ENCODE data around the gene DSCAM. TPM values are rescaled to one million over a fixed set of nuclear protein-coding genes. Genes with fewer than 3 reads are reported as not detected.

DSCAM gene
- total RNA-seq, 2 donors from 2014 or later: 18.5 to 25.5 TPM

DNA sequence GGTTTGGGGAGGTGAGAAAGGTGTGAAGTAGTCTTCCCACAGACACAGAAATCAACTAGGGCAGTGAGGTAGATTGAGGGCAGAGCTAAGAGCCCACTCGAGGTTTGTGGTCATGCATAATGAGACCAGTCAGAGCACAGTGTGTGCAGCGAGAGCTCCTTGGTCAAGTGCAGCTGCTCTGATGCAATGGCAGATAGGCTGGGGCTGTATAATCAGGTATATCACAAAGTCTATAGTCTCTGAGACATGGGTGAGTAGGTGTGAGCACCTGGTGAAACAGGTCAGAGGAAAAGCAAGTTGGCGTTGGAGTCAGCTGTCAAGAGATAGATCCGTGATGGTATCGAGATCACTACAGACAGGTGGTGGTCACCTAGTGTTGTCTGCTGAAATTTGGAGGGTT lies 17.6 kb downstream of the DSCAM start:
- Histone ChIP-seq H3K9me3 (ENCODE audit: control insufficient read depth, low read length) (no peaks in the 10 kb centered on the region), H3K27me3 (ENCODE audit: control insufficient read depth, insufficient read depth, low read length, poor library complexity, severe bottlenecking) (no peaks in the 10 kb centered on the region), H3K27ac (ENCODE audit: low read depth, low read length) (no peak overlapping the region), H3K9ac (ENCODE audit: extremely low read depth, low read length, poor library complexity, severe bottlenecking) (no peak overlapping the region), H3K36me3 (ENCODE audit: control insufficient read depth, insufficient read depth, low read length) (no peaks in the 10 kb centered on the region), H3K4me3 (ENCODE audit: low read length) (no peak overlapping the region), H3K4me1 (ENCODE audit: control insufficient read depth, insufficient read depth, low read length) (no peaks in the 10 kb centered on the region)
- TF ChIP-seq, protein P1, sequence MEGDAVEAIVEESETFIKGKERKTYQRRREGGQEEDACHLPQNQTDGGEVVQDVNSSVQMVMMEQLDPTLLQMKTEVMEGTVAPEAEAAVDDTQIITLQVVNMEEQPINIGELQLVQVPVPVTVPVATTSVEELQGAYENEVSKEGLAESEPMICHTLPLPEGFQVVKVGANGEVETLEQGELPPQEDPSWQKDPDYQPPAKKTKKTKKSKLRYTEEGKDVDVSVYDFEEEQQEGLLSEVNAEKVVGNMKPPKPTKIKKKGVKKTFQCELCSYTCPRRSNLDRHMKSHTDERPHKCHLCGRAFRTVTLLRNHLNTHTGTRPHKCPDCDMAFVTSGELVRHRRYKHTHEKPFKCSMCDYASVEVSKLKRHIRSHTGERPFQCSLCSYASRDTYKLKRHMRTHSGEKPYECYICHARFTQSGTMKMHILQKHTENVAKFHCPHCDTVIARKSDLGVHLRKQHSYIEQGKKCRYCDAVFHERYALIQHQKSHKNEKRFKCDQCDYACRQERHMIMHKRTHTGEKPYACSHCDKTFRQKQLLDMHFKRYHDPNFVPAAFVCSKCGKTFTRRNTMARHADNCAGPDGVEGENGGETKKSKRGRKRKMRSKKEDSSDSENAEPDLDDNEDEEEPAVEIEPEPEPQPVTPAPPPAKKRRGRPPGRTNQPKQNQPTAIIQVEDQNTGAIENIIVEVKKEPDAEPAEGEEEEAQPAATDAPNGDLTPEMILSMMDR (conservative IDR thresholded peaks at IDR 0.05): no peak
- H3K27ac Mint-ChIP-seq: no peak overlapping the region
- H3K36me3 Mint-ChIP-seq (ENCODE audit: low read depth): no peaks in the 10 kb centered on the region
- peaks cover 7% of the 10 kb centered on the region for H3K4me1 Mint-ChIP-seq
- DNase-seq: no peak
- H3K27me3 Mint-ChIP-seq (ENCODE audit: insufficient read depth): peaks cover 2% of the 10 kb centered on the region
- no peaks in the 10 kb centered on the region for H3K9me3 Mint-ChIP-seq
- WGBS, 2 experiments (ENCODE audit: insufficient coverage in 1 of 2, insufficient read length in 1 of 2): 96% methylated on average over 4 to 5 of the region's 5 CpGs
- H3K4me3 Mint-ChIP-seq: no peak overlapping the region

DNA sequence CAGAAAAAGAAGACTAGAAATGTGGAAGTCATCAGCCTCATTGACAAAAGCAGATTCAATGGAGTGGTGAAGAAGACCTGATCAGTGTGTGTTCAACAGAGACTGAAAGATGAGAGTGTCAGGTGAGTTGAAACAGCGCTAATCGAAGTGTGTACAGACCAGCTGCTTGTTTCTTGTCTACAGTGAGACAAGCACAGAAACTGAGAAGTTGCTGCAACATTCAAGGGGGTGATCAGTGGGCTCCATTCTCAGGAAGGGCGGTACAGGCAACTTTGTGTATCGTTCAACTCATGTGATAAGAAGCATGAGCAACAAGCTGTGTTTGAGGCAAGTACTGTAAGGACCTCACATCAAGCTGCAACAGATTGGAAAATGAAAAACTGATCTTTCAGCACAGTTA lies 19.4 kb downstream of the DSCAM start:
- H3K9me3 Mint-ChIP-seq: no peaks in the 10 kb centered on the region
- DNase-seq: no peak
- TF ChIP-seq, protein P1 (conservative IDR thresholded peaks at IDR 0.05): no peak
- Histone ChIP-seq H3K9ac (ENCODE audit: extremely low read depth, low read length, poor library complexity, severe bottlenecking) (no peak overlapping the region), H3K9me3 (ENCODE audit: control insufficient read depth, low read length) (no peaks in the 10 kb centered on the region), H3K4me1 (ENCODE audit: control insufficient read depth, insufficient read depth, low read length) (no peaks in the 10 kb centered on the region), H3K27me3 (ENCODE audit: control insufficient read depth, insufficient read depth, low read length, poor library complexity, severe bottlenecking) (no peaks in the 10 kb centered on the region), H3K27ac (ENCODE audit: low read depth, low read length) (no peak overlapping the region), H3K4me3 (ENCODE audit: low read length) (no peak overlapping the region), H3K36me3 (ENCODE audit: control insufficient read depth, insufficient read depth, low read length) (no peaks in the 10 kb centered on the region)
- no peak overlapping the region for H3K4me3 Mint-ChIP-seq
- WGBS, 2 experiments (ENCODE audit: insufficient coverage in 1 of 2, insufficient read length in 1 of 2): 88 to 94% methylated on average over 4 of the region's 4 CpGs
- peaks cover 2% of the 10 kb centered on the region for H3K27me3 Mint-ChIP-seq (ENCODE audit: insufficient read depth)
- H3K36me3 Mint-ChIP-seq (ENCODE audit: low read depth): no peaks in the 10 kb centered on the region
- H3K27ac Mint-ChIP-seq: no peak overlapping the region
- H3K4me1 Mint-ChIP-seq: no peaks in the 10 kb centered on the region

DNA sequence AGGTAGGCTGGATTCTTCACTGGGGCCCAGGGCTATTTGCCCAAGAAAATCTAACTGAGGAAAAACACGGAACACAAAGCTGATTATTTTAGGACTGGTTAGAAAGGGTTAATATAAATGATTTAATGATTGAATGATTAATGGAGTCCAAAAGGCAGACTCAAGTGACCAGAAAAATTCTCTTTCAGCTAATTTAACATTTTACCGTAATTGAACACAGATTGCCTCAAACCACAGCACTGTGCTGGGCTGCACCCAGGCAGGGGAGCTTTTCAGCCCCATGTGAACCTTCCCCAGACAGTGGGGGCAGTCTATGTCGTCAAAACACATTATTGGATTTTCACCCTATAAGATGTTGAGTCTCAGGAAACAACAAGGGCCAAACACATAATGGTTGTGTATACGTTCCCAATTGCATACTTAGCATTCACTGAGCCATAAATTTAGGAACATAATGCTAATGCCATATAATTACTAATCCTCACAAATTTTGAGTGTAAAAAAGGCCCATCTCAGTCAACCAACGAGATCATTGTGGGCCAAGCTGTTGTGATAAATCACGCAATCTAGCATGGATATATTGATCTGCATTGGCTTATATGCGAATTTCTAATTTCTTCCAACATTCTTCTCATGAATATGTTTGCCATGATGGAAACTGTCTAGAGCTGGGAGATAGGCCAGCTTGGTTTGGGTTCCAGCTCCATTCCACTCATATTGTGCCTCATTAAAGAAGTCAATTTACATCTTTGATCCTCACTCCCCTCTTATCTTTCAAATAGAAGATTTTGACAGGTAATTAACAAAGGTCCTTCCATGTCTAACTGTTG lies 27.7 kb downstream of the DSCAM start:
- no peak for DNase-seq
- no peak overlapping the region for H3K4me3 ChIP-seq (ENCODE audit: low read length)
- H3K9ac ChIP-seq (ENCODE audit: extremely low read depth, low read length, poor library complexity, severe bottlenecking): no peak overlapping the region
- no peaks in the 10 kb centered on the region for H3K27me3 ChIP-seq (ENCODE audit: control insufficient read depth, insufficient read depth, low read length, poor library complexity, severe bottlenecking)
- Mint-ChIP-seq H3K27ac (no peak overlapping the region), H3K4me1 (peaks cover 17% of the 10 kb centered on the region), H3K9me3 (no peaks in the 10 kb centered on the region), H3K4me3 (no peak overlapping the region), H3K27me3 (ENCODE audit: insufficient read depth) (no peaks in the 10 kb centered on the region), H3K36me3 (ENCODE audit: low read depth) (no peaks in the 10 kb centered on the region)
- no peak overlapping the region for H3K27ac ChIP-seq (ENCODE audit: low read depth, low read length)
- peaks cover 6% of the 10 kb centered on the region for H3K4me1 ChIP-seq (ENCODE audit: control insufficient read depth, insufficient read depth, low read length)
- TF ChIP-seq, protein P1 (conservative IDR thresholded peaks at IDR 0.05): no peak
- H3K36me3 ChIP-seq (ENCODE audit: control insufficient read depth, insufficient read depth, low read length): no peaks in the 10 kb centered on the region
- WGBS, 2 experiments (ENCODE audit: insufficient coverage in 1 of 2, insufficient read length in 1 of 2): 91 to 93% methylated on average over 5 to 7 of the region's 7 CpGs
- no peaks in the 10 kb centered on the region for H3K9me3 ChIP-seq (ENCODE audit: control insufficient read depth, low read length)

Data from endodermal cell (in vitro differentiated cells).